HG03558 (cell line): Measurements from ENCODE around the gene PTPRZ1.

Source experiments
- ATAC-seq: cut with Tn5 transposase; IDR thresholded peaks from one replicate; pipeline ENCODE4 v1.9.1; 2021; ENCODE audit warnings: moderate number of reproducible peaks; ENCODE audit not compliant: unreplicated experiment; ENCODE audit errors: extremely low read depth

Gene PTPRZ1

GRCh38 chr7:121887634-121888033, 14.7 kb downstream of the PTPRZ1 start:
- ATAC-seq, result no peak

GRCh38 chr7:121890833-121891232, 17.9 kb downstream of the PTPRZ1 start:
- no peak for ATAC-seq

GRCh38 chr7:121891731-121892130, 18.8 kb downstream of the PTPRZ1 start:
- ATAC-seq, result no peak

GRCh38 chr7:121901026-121901425, 28.1 kb downstream of the PTPRZ1 start:
- ATAC-seq, result peak; percentile 72

GRCh38 chr7:121904120-121904519, 31.2 kb downstream of the PTPRZ1 start:
- no peak for ATAC-seq

GRCh38 chr7:121908042-121908441, 35.1 kb downstream of the PTPRZ1 start:
- ATAC-seq, result no peak

- no peak for ATAC-seq
These were observed 36.9 kb downstream of the PTPRZ1 start for GRCh38 chr7:121909716-121910345.

GRCh38 chr7:121913947-121914675, 41.1 kb downstream of the PTPRZ1 start:
- ATAC-seq, result no peak

- no peak for ATAC-seq
These were observed 41.8 kb downstream of the PTPRZ1 start for GRCh38 chr7:121914676-121915279.

- no peak for ATAC-seq
These were observed 43.2 kb downstream of the PTPRZ1 start for GRCh38 chr7:121916211-121916610.

GRCh38 chr7:121919986-121920385, 47.0 kb downstream of the PTPRZ1 start:
- no peak for ATAC-seq

GRCh38 chr7:121924269-121925186, 51.6 kb downstream of the PTPRZ1 start:
- ATAC-seq, result no peak

- ATAC-seq, result no peak
These were observed 58.4 kb downstream of the PTPRZ1 start for GRCh38 chr7:121931149-121931902.

- no peak for ATAC-seq
These were observed 59.8 kb downstream of the PTPRZ1 start for GRCh38 chr7:121932768-121933167.

GRCh38 chr7:121936951-121937623, 64.1 kb downstream of the PTPRZ1 start:
- ATAC-seq, result no peak

- ATAC-seq, result no peak
These were observed 65.6 kb downstream of the PTPRZ1 start for GRCh38 chr7:121938429-121938996.

- ATAC-seq, result no peak
These were observed 68.0 kb downstream of the PTPRZ1 start for GRCh38 chr7:121940918-121941317.

GRCh38 chr7:121941830-121942229, 68.9 kb downstream of the PTPRZ1 start:
- ATAC-seq, result no peak

- ATAC-seq, result no peak
These were observed 72.1 kb downstream of the PTPRZ1 start for GRCh38 chr7:121945066-121945465.
